HG02852 (cell line): ENCODE data around the gene SGPP1.
A peak's percentile ranks its signal among the peaks of the same experiment; 100 is the strongest.
"Not testable (repeated sequence)": the region's sequence is repeated elsewhere in the genome, so short reads cannot be mapped to it uniquely, and the experiment has no call there.

ENCODE experiments used
- ATAC-seq: cut with Tn5 transposase; IDR thresholded peaks from one replicate; pipeline ENCODE4 v1.9.1; 2021; ENCODE audit warnings: mild to moderate bottlenecking, moderate library complexity; ENCODE audit not compliant: unreplicated experiment

SGPP1 gene

DNA sequence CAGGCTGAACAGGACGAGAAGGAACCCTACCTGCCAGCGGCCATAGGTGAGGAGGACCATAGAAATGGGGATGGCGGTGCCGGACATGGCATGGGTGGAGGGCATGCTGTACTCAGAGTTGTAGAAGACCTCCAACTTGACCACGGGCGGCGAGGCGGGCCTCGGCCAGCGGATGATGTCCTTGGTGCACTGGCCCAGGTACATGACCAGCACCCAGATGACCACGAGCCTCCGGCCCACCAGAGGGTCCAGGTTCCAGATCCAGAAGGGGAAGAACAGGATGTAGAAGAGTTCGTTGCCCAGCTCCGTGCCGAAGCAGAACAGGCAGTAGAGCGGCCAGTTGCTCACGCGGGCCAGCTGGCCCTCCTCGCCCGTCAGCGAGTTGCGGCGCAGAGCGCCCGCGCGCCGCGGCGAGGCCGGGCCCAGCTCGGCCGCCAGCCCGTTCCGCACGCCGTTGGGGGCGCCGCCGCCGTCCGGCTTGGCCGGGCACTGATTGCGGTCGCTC is 582 bp downstream of the SGPP1 start:
- peak; percentile 38 for ATAC-seq

DNA sequence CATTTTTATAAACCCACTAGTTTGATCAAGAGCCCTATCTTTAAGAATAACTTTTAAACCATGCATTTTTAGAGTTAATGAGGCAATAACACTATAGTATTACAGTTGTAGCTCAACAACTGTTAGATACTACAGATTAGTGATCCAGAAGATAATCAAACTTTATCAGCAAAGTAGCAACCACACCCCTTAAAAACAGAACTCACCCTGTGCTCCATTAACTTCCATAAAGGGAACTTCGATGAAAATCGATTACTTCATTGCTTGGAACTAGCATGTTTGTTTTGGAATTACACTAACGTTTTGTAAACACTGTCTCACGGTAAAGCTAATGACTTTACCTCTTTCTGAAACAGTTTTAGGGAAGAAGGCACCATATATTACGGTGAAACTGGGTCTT is 1.4 kb downstream of the SGPP1 start:
- ATAC-seq: no peak

DNA sequence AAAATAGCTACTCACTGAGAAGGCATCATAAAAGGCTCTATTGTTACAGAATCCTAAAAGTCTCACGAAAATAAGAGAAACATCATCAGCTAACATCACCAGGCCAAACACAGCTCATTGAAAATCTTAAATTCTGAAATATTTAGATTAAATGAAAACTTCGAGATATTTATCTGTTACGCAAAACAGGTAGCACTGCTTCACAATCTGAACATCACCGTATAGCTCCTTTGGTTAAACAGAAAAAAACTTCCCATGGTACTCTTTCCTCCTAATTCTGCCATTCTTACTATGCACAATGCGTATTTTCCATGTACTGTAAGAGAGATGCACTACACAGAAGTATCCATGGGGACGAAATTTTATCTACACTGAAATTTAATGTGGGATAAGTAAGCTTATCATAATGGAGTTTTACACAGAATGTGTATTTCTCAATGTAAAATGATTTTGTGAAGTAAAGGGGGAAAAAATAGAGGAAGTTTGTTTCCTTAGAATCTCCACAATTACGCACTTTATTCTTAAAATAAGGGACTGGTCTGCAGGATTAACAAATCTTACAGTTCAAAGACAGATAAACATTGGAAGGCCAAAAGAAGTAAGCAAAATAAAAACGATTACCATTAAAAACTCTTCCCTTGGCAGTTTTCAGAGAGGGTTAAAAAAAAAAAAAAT is 1.9 kb downstream of the SGPP1 start:
- ATAC-seq: no peak

DNA sequence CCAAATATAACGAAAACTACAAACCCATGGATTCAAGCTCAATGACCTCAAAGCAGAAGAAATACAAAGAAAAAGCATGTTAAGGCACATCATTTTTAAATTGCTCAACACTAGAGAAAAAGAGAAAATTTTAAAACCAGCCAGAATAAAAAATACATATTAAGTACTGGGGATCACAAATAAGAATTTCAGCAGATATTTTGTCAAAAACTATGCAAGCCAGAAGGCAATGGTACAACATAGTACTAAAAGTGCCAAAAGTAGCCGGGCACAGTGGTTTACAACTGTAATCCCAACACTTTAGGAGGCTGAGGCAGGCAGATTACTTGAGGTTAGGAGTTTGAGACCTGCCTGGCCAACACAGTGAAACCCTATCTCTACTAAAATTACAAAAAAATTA is 10.2 kb downstream of the SGPP1 start:
- no peak for ATAC-seq

DNA sequence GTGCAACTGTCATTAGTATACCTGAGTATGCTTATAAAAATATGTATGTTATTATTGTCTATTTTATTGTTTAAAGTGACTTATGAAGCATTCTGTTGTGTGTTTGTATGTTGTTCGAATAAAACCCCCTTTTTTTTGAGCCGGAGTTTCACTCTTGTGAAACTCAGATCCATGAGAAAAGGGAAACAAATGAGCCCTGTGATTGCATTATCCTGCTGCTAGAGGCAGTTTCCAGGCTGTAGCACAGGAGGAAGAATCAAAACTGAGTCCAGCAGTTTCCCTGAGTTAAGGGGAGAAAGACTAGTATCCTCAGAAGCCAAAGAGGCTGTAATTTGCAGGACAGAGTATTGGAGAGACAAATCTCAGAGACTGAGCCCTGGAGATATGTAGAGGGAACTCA is 12.5 kb downstream of the SGPP1 start:
- ATAC-seq: no peak

DNA sequence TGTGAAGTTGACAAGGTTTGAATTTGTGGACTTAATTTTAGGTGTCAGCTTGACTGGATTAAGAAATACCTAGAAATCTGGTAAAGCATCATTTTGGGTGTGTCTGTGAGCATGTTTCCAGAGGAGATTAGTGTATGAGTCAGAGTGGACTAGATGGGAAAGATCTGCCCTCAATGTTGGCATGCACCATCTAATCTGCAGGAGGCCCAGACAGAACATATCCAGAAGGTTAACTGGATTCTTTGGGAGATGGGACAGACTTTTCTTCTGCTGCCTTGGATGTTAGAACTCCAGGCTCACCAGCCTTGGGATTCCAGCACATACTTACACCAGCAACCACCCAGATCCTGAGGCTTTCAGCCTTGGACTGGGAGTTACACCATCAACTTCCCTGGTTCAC is 14.1 kb downstream of the SGPP1 start:
- no peak for ATAC-seq

DNA sequence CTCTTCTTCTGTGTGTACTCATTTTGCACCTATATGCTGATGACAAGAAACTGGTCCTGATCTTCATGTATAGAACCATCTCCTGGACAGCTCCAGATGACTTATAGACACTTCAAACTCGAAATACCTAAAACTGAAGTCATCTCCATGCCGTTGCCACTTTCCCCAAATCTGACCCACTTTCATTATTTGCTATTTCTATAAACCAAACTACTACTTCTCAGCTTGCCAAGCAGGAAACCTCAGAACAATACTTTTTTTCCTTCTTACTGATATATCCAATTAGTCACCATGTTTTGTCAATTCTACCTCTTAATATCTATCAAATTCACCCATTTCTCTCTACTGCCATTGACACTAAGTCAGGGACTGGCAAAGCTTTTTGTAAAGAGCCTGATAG is 14.8 kb downstream of the SGPP1 start:
- no peak for ATAC-seq

DNA sequence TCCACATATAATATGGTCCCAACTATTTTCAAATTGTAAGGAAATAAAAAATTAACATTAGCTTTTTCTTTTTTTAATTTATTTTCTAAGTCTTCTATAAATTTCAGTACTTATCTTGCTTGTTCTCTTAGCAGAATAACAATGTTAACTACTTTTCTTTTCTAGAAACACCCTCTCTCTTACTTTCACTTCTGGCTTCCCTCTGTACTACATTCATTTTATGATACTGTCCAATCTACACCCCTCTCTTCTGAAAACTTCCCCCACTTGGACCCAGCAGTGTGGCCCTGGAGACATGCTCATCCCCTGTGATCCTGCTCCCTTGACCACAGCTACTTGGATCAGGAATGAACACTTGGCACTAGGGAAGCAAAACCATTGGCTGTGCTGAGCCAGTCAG is 15.7 kb downstream of the SGPP1 start:
- ATAC-seq: peak; percentile 51

DNA sequence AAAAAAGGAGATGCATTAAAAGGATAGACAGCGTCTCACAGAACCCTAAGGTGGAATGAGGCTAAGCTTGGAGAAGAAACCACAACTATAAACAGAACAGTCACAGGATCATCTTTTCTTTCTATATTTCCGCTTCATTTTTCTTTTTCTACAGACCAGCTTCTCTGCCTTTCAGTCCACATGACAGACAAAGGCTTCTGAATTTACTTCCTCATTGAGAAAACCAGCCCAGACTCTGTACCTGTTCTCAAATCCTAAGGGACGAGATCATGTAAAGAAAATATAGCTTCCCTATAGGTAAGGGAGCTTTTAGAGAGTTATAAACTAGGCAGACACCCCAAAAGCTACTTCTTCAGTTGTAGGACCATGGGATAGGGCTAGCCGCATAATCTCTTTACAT is 17.4 kb downstream of the SGPP1 start:
- ATAC-seq: no peak

DNA sequence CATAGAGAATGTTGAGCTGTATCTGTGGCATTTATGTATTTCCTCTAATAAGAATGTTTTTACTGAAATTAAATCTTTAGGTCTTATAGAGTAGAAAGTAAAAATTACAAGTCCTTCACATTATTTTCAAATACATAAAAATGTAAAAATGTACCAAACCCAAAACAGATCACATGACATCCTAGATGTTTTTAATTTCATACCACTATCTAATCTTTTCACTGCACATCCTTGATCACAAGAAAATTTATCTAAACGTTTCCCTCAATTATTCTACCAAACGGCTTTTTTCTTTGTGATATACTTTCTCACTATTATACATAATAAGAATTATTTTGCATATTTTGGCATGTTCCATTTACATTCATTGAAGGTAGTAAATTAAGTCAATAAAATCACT is 18.3 kb downstream of the SGPP1 start:
- no peak for ATAC-seq

DNA sequence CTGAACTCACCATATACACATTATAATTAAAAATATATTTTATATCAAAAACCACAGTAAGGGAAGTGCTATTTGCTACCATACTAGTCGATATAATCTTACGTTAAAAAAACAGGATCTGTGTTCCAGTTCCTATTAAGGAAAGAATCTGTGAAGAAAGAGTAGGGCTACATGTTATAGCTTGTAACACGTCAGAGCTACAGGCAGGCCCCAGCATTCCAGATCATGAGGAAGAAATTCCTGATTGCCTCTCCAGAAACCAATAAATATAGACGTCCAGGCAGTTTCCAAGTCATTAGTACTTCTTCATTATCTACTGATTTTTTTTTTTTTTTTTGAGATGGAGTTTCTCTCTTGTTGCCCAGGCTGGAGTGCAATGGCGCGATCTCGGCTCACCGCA is 20.6 kb downstream of the SGPP1 start:
- ATAC-seq: no peak

DNA sequence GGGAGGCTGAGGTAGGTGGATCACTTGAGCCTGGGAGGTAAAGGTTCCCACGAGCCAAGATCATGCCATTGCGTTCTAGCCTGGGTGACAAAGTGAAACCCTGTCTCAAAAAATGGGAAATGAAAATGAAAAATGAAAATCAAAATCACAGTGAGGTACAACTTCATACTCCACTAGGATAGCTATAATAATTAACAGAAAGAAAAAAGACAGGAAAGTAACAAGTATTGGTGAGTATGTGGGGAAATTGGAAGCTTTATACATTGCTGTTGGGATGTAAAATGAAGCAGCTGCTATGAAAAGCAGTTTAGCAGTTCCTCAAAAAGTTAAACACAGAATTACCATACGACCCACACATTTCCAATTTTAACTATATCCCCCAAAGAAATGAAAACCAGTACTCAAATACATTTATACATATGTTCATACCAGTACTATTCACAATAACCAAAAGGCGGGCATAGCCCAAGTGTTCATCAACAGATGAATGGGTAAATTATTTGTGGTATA is 22.2 kb downstream of the SGPP1 start:
- ATAC-seq: peak; percentile 49

DNA sequence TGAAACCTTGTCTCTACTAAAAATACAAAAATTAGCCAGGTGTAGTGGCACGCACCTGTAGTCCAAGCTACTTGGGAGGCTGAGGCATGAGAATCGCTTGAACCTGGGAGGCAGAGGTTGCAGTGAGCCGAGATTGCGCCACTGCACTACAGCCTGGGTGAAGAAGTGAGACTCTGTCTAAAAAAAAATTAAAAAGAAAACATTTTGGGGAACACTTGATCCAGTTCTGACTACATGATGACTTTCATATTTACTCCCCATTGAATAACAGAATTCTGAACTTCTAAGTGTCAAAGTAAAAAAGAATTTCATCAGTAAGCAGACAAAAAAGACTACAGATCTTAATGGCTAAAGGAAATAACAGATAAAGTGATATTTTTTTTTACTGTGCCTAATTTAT is 25.3 kb downstream of the SGPP1 start:
- ATAC-seq: not testable (repeated sequence)

DNA sequence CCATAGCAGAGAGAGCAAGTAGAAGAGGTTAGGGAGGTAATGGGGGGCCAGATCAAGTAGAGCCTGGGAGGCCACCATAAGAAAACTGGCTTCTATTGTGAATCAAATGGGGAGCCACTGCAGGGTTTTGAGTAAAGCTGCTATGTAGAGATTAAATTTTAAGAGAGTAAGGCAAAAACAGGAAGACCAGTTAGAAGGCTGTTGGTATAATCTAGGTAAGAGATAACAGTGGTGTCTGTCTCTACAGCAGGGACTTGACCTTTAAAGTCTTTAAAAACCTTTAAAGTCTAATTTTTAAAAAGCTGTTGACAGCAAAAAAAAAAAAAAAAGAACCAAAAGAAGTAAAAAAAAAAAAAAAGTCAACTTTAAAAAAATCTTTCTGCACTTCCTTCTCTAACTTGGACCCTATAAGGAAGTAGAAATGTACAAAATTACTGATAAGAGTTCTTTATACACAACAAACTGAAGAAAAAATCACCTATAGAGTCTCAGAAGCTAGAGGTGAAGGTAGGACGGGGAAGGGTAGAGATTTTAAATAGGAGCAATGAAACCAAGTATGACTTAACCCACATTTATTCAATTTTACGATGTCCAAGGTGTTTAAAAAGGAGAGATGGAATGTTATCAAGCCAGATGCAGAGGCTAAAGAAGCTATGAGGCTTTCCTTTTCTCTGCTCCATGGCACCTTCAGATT is 26.1 kb downstream of the SGPP1 start:
- ATAC-seq: no peak

DNA sequence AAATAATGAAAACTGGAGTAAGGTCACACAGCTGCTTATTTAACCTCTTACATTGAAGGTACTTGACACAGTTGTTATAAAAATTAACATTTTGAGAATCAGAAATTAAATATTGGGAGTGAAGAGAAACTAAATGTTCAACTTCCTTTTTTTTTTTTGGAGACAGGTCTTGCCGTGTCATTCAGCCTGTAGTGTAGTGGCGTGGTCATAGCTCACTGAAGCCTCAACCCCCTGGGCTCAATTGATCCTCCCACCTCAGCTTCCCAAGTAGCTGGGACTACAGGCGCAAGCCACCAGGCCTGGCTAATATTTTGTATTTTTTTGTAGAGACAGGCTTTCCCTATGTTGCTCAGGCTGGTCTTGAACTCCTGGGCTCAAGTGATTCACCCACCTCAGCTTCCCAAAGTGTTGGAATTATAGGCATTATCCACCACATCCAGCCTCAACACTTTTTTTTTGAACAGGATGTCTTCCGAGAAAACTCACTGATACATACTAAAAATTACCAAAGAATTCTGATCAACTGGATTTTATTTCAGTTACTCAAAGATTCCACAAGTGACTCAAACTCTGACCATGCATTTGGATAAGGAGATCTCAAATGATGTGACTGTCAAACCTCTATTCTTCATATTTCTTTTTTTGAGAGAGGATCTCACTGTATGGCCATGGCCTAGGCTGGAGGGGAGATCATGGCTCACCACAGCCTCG is 35.4 kb downstream of the SGPP1 start:
- ATAC-seq: no peak

DNA sequence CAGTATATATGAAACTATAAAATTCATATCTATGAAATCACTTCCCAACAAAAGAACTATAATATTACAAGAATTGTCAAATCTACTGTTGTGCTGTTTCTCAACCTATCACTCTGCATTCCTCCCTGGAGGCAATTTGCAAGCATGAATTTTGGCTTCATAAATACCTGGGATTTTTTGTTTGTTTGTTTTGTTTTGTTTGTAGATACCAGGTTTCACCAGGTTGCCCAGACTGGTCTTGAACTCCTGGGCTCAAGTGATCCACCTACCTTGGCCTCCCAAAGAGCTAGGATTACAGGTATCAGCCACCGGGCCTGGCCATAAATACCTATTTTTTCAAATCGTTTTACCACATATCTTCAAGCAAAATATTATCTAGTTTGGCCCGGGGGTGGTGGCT is 38.7 kb downstream of the SGPP1 start:
- ATAC-seq: no peak

DNA sequence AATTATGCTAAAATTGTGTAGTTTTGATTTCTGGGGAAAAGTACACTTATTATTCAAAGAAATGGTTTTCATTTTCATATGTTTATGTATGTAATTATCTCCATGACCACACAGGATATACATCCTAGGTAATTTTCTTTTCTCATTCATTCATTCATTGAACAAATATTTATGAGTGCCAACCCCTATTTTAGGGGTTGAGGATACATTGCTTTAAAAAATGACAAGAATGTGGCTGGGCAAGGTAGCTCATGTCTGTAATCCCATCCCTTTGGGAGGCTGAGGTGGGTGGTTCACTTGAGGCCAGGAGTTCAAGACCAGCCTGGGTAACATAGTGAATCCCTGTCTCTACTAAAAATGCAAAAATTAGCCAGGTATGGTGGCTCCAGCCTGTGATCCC is 40.9 kb downstream of the SGPP1 start:
- no peak for ATAC-seq

DNA sequence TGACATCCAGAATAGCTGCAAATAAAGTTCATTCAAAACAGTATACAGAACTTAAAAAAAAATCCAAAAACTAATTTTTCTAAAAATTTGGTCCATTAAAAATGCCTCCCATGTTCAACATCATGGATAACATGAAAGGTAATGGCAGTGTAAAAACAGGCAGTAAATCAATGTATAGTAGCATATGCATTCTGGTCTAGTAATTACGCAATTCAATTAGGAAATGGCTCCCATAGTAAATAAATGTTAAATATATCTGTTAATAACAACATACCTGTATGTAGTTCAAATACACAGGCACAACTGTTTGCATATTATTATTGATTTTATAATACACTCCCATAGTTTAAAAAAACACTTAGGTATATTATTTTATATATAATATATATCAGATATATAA is 42.5 kb downstream of the SGPP1 start:
- ATAC-seq: no peak

DNA sequence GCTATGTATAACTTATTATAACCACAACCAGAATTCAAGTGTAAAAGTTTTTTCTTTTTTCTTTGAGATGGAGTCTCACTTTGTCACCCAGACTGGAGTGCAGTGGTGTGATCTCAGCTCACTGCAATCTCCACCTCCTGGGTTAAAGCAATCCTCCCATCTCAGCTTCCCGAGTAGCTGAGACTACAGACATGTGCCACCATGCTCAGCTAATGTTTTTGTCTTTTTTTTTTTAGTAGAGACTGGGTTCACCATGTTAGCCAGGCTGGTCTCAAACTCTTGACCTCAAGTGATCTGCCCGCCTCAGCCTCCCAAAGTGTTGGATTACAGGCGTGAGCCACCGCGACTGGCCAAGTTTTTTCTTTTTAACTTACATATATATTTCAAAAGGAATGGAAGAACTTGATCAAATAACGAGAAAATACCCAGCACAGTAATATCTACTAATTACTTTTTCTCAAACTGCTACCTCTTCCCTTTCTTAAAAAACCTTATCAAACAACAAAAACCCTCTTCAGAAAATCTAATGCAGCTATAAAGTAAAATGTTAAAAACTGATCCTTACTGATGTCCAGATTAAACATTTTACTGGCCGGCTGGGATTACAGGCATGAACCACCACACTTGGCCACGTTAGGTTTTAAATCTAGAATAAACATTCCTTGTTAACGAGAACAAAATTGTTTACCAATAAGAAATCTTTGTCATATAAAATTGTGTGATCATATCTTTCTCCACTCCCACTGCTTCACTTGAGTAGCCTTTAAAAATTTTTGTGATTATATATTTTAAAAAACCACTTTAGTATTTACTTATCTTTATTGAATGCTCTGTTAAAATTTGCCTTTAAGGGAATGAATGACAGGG is 44.9 kb downstream of the SGPP1 start:
- ATAC-seq: no peak

DNA sequence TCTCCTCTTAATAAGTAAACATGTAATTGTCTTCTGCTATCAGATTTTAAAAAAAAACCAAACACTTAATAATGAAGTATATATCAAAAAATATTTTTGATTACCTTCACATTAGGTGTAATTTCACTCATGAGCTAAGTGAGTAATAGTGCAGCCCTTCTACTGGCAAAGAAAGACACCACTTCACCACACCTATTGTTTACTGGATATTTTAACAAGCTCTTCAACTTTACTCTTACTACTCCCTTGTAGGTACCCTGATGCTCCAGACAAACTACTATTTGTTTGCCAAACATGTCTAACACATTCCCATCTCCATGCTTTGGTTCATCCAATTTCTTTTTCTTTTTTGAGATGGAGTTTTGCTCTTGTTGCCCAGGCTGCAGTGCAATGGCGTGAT is 49.3 kb downstream of the SGPP1 start:
- ATAC-seq: no peak

DNA sequence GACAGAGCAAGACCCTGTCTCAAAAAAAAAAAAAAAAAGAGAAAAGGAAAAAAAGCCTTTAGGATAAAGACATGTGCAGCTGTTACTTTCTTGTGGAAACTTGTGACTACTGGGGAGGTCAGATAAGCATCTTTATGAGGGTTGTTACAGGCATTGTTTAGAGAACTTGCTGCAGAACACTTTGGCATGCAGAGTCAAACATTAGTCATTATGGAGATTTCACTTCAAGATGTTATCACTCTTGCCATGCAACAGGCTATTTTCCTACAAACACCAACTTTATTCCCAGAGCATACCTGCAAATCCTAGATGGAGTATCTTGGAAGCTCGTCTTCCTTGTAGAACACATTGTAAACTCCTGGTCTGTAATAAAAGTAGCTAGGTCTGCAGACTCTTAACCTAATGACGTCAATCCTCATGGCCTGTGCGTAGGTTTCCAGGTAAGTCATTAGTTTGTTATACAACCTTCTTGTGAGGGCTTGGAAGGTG is 49.9 kb downstream of the SGPP1 start:
- ATAC-seq: no peak
